ENCODE measurements around the gene USP25.
"Not testable (repeated sequence)": the region's sequence is repeated elsewhere in the genome, so short reads cannot be mapped to it uniquely, and the experiment has no call there.

DNA sequence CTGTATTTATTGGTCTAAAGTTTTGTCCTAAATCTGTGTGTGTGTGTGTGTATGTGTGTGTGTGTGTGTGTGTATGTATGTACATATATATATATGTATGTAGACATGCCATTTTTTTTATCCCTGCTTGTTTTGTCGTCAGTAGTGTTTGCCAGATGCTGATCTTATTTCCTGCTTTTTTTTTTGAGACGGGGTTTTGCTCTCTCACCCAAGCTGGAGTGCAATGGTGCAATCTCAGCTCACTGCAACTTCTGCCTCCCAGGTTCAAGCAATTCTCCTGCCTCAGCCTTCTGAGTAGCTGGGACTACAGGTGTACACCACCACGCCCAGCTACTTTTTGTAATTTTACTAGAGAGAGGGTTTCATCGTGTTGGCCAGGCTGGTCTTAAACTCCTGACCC lies 6.1 kb downstream of the USP25 start:
- TF ChIP-seq, protein P1, sequence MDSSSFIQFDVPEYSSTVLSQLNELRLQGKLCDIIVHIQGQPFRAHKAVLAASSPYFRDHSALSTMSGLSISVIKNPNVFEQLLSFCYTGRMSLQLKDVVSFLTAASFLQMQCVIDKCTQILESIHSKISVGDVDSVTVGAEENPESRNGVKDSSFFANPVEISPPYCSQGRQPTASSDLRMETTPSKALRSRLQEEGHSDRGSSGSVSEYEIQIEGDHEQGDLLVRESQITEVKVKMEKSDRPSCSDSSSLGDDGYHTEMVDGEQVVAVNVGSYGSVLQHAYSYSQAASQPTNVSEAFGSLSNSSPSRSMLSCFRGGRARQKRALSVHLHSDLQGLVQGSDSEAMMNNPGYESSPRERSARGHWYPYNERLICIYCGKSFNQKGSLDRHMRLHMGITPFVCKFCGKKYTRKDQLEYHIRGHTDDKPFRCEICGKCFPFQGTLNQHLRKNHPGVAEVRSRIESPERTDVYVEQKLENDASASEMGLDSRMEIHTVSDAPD (CRISPR knock-in tag; IDR thresholded peaks at IDR 0.05): not testable (repeated sequence)
- not testable (repeated sequence) for TF ChIP-seq EZH2 (IDR thresholded peaks at IDR 0.05; ENCODE audit: borderline replicate concordance, low read depth, low read length); POLR2A (conservative IDR thresholded peaks at IDR 0.05); CHD2 (IDR thresholded peaks at IDR 0.05; ENCODE audit: low read depth, low read length); ZNF354B (CRISPR knock-in tag; IDR thresholded peaks at IDR 0.05)
- TF ChIP-seq, protein P2, sequence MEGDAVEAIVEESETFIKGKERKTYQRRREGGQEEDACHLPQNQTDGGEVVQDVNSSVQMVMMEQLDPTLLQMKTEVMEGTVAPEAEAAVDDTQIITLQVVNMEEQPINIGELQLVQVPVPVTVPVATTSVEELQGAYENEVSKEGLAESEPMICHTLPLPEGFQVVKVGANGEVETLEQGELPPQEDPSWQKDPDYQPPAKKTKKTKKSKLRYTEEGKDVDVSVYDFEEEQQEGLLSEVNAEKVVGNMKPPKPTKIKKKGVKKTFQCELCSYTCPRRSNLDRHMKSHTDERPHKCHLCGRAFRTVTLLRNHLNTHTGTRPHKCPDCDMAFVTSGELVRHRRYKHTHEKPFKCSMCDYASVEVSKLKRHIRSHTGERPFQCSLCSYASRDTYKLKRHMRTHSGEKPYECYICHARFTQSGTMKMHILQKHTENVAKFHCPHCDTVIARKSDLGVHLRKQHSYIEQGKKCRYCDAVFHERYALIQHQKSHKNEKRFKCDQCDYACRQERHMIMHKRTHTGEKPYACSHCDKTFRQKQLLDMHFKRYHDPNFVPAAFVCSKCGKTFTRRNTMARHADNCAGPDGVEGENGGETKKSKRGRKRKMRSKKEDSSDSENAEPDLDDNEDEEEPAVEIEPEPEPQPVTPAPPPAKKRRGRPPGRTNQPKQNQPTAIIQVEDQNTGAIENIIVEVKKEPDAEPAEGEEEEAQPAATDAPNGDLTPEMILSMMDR (IDR thresholded peaks at IDR 0.05 in 2 of 3, conservative IDR thresholded peaks at IDR 0.05 in 1 of 3; ENCODE audit: insufficient read depth in 2 of 3, low read depth in 1 of 3, low read length in 3 of 3): not testable (repeated sequence)
